PC-9 (cell line): ENCODE data around the gene DPYSL4. TPM values are rescaled to one million over a fixed set of nuclear protein-coding genes. Genes with fewer than 3 reads are reported as not detected.

Source experiments
- BruUV-seq: library from RNA; stranded (reverse); fragments of 400-500 nt; replicated peaks from 2 replicates; lab custom pipeline; 2021; lab: Mats Ljungman, UMichigan
- CTCF ChIA-PET: fragments of 300-600 bp; sonication (Branson Sonifier 250); formaldehyde crosslinking; loops from one replicate; lab custom pipeline; 2022; ENCODE audit warnings: antibody characterized with exemption; lab: Charles Lee
- POLR2A ChIA-PET: fragments of 300-600 bp; sonication (Branson Sonifier 250); formaldehyde crosslinking; loops from one replicate; lab custom pipeline; 2022; ENCODE audit warnings: antibody characterized with exemption; ENCODE audit not compliant: unreplicated experiment; lab: Charles Lee
- DNase-seq, 2 experiments: peaks; one replicate each; pipeline versions ENCODE4 v3.0.0 to v3.0.0-alpha.2; 2015 to 2022; ENCODE audit warnings: mixed read lengths in 1 of 2
- H2AFZ ChIP-seq: fragments of 200-600 bp; sonication (generic); 2 replicates; pipeline ENCODE4 v1.8.1; 2017; ENCODE audit warnings: antibody characterized with exemption
- H3F3A ChIP-seq: fragments of 200-600 bp; sonication (generic); 2 replicates; pipeline ENCODE4 v1.8.1; 2017; ENCODE audit warnings: antibody characterized with exemption, mild to moderate bottlenecking, low read depth; ENCODE audit not compliant: insufficient read depth
- H3K27ac ChIP-seq: fragments of 200-600 bp; sonication (generic); 2 replicates; pipeline ENCODE4 v1.6.1; 2016; ENCODE audit warnings: mixed run types
- H3K27me3 ChIP-seq: fragments of 200-600 bp; sonication (generic); 2 replicates; pipeline ENCODE4 v1.6.1; 2016; ENCODE audit warnings: low read depth, mixed run types; ENCODE audit not compliant: insufficient read depth
- H3K36me3 ChIP-seq: fragments of 200-600 bp; sonication (generic); 2 replicates; pipeline ENCODE4 v1.6.1; 2016; ENCODE audit warnings: low read depth, mixed run types
- H3K4me1 ChIP-seq: fragments of 200-600 bp; sonication (generic); replicated peaks from 2 replicates; pipeline ENCODE4 v1.6.1; 2016; ENCODE audit warnings: mixed run types; ENCODE audit not compliant: insufficient read depth
- H3K4me2 ChIP-seq: fragments of 200-600 bp; sonication (generic); 2 replicates; pipeline ENCODE4 v1.6.1; 2017; ENCODE audit warnings: mixed run types
- H3K4me3 ChIP-seq: fragments of 200-600 bp; sonication (generic); 2 replicates; pipeline ENCODE4 v1.6.1; 2016; ENCODE audit warnings: mixed run types
- H3K79me2 ChIP-seq: fragments of 200-600 bp; sonication (generic); 2 replicates; pipeline ENCODE4 v1.6.1; 2017; ENCODE audit warnings: low read depth, mixed run types
- H3K9me2 ChIP-seq: fragments of 200-600 bp; sonication (generic); 2 replicates; pipeline ENCODE4 v1.8.1; 2017; ENCODE audit warnings: mild to moderate bottlenecking; ENCODE audit not compliant: insufficient read depth
- H3K9me3 ChIP-seq: fragments of 200-600 bp; sonication (generic); 2 replicates; pipeline ENCODE4 v1.8.1; 2016; ENCODE audit warnings: low read depth; ENCODE audit not compliant: insufficient read depth
- H4K20me1 ChIP-seq: fragments of 200-600 bp; sonication (generic); 2 replicates; pipeline ENCODE4 v1.8.1; 2017; ENCODE audit not compliant: insufficient read depth
- EZH2 ChIP-seq: fragments of 200-600 bp; sonication (generic); IDR thresholded peaks from 2 replicates; pipeline ENCODE4 v1.8.0; 2017; ENCODE audit warnings: antibody characterized with exemption, low read depth
- intact Hi-C: fragments of 100-400 bp; cut with micrococcal nuclease; formaldehyde crosslinking; loops from one replicate; pipeline ENCODE4 v1.10.0; 2022; ENCODE audit not compliant: unreplicated experiment
- total RNA-seq: library from RNA; stranded (reverse); gene quantifications from 2 replicates; pipeline ENCODE4 v1.2.3, GENCODE V29; 2021
- TF ChIP-seq, protein P1 (sequence below): fragments of 200-600 bp; sonication (generic); conservative IDR thresholded peaks from 2 replicates; pipeline ENCODE4 v1.6.1; 2017; ENCODE audit warnings: mixed run types, antibody characterized with exemption, mild to moderate bottlenecking, moderate library complexity

DPYSL4 gene
- total RNA-seq, 1 experiment from 2014 or later, result 4.8 TPM

DNA sequence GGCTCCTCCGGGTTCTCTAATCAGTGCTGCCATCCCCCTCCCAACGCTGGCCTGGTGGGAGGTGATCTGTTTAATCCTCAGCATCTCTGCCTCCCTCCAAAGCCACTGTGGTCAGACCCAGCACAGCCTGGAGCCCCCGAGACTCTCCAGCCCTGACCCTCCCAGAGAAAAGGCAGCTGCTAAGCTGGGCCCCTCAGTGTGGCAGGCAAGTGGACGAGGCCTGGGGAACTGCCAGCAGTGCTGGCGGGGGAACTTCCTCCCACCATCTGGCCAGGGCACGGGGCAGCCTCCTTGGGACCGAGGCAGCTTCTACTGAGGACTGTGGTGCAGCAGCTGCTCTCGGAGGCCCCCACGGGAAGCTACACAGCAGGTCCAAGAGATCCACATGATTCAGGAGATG lies 51.1 kb downstream of the DPYSL4 start:
- H4K20me1 ChIP-seq, result no peaks in the 10 kb centered on the region

DNA sequence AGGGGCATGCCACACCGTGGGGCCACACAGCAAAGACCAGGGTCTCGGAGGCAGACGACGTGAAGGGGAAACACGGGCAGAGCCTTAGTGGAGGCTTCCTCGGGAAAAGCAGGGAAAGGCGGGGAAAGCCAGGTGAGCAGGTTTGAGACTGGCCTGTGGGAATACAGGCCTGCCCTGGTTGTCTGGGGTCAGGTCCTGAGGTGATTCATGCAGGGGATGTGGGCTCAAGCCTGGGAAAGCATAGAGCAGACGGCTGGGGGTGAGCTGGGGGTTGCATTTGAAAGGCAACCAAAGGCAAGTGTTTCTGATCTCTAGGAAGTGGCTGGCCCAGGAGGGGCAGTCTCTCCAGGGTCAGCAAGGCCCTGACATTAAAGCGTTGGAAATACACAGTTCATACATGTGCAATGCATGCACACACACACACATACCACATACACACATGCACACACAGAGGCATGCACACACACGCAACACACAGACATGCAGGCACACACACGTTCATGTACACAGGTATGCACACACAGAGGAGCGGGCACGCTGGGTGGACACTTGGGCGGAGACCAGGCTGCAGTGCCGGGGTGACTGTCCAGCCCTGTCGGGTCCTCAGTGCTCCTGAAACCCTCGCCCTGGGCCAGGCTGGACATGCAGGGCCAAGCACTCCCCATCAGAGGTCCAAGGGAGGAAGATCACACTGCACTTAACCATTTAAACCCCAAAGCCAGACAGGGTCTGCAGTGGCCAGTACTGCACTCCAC lies 51.8 kb downstream of the DPYSL4 start:
- Histone ChIP-seq H3K27me3 (no peaks in the 10 kb centered on the region), H3K4me1 (no peaks in the 10 kb centered on the region), H2AFZ (no peak overlapping the region), H3K36me3 (no peaks in the 10 kb centered on the region), H4K20me1 (no peaks in the 10 kb centered on the region), H3K79me2 (no peaks in the 10 kb centered on the region), H3K9me3 (no peaks in the 10 kb centered on the region), H3K4me3 (no peak overlapping the region), H3K9me2 (no peaks in the 10 kb centered on the region), H3K27ac (no peak overlapping the region), H3F3A (no peaks in the 10 kb centered on the region), H3K4me2 (no peak overlapping the region)
- intact Hi-C loops, result no loop called here
- CTCF ChIA-PET, result no interaction called here
- POLR2A ChIA-PET, result no interaction called here
- BruUV-seq, result no TSS peak
- no peak for DNase-seq
- no peak for TF ChIP-seq EZH2
- TF ChIP-seq, protein P1, sequence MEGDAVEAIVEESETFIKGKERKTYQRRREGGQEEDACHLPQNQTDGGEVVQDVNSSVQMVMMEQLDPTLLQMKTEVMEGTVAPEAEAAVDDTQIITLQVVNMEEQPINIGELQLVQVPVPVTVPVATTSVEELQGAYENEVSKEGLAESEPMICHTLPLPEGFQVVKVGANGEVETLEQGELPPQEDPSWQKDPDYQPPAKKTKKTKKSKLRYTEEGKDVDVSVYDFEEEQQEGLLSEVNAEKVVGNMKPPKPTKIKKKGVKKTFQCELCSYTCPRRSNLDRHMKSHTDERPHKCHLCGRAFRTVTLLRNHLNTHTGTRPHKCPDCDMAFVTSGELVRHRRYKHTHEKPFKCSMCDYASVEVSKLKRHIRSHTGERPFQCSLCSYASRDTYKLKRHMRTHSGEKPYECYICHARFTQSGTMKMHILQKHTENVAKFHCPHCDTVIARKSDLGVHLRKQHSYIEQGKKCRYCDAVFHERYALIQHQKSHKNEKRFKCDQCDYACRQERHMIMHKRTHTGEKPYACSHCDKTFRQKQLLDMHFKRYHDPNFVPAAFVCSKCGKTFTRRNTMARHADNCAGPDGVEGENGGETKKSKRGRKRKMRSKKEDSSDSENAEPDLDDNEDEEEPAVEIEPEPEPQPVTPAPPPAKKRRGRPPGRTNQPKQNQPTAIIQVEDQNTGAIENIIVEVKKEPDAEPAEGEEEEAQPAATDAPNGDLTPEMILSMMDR, result no peak

More for the DNA sequence above, 51.1 kb downstream of the DPYSL4 start:
- Histone ChIP-seq H3K4me2 (no peak overlapping the region), H3K27me3 (no peaks in the 10 kb centered on the region), H3K79me2 (no peaks in the 10 kb centered on the region), H2AFZ (no peak overlapping the region), H3K4me3 (no peak overlapping the region), H3K4me1 (no peaks in the 10 kb centered on the region), H3K9me2 (no peaks in the 10 kb centered on the region), H3F3A (no peaks in the 10 kb centered on the region), H3K27ac (no peak overlapping the region), H3K36me3 (no peaks in the 10 kb centered on the region), H3K9me3 (no peaks in the 10 kb centered on the region)
- DNase-seq, result no peak
- POLR2A ChIA-PET, result no interaction called here
- no TSS peak for BruUV-seq
- TF ChIP-seq EZH2, result no peak
- TF ChIP-seq, protein P1, result no peak
- CTCF ChIA-PET, result no interaction called here
- intact Hi-C loops, result no loop called here

DNA sequence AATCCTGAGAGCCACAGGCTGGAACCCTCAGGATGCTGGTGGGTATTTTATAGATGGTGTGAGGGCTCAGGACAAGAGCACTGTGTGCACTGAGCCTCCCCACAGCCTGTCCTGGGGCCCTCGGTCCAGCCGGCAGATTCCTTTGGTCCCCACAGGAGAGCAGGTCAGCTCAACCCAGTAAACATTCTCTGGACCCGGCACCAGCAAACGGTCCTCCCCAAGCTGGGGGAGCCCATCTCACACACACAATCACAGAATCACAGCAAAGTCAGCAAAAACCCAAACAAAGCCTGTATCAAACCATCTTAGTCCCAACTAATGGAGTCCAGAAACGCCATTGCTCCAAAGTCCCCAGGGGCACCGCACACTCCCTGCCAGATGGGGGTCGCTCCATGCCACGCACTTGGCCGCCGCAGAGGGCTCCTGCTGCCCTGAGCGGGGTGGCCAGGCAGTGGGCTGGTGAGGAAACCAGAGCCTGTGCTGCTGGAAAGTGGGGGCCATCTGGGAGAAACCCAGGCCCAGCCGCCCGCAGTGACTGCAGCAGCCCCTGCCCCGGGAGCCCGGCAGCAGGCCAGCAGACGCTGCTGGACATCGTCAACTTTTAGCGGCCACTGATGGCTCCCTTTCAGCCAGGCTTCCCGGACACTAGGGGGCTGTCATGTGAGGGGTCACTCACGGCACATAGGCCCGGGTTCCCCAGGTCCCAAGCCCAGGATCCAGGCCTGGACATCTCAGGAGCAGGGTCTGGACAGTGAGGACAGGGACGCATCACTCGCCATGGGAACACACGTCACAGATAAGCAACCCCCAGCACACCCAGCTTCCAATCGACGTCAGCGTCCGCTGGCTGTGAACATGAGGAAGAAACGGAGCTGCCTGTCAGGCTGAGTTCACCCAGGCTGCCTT lies 52.6 kb downstream of the DPYSL4 start:
- TF ChIP-seq, protein P1, result no peak
- no peak for TF ChIP-seq EZH2
- CTCF ChIA-PET, result no interaction called here

More for the DNA sequence above, 52.6 kb downstream of the DPYSL4 start:
- no peaks in the 10 kb centered on the region for H4K20me1 ChIP-seq
- no peak for DNase-seq
- H3K4me1 ChIP-seq, result no peaks in the 10 kb centered on the region
- POLR2A ChIA-PET, result no interaction called here
- no peaks in the 10 kb centered on the region for H3K79me2 ChIP-seq
- no TSS peak for BruUV-seq
- H3K4me2 ChIP-seq, result no peak overlapping the region
- H3K9me2 ChIP-seq, result no peaks in the 10 kb centered on the region
- H3K27ac ChIP-seq, result no peak overlapping the region
- no peaks in the 10 kb centered on the region for H3F3A ChIP-seq
- H3K4me3 ChIP-seq, result no peak overlapping the region
- H3K36me3 ChIP-seq, result no peaks in the 10 kb centered on the region
- no peaks in the 10 kb centered on the region for H3K27me3 ChIP-seq
- intact Hi-C loops, result no loop called here
- H2AFZ ChIP-seq, result no peak overlapping the region
- H3K9me3 ChIP-seq, result no peaks in the 10 kb centered on the region
